Stimulated activated CD4-positive, alpha-beta T cell treated with anti-CD3 and anti-CD28 coated beads, TNF-alpha, amount 100 ng/mL, for 48 hours (primary cell): Measurements from ENCODE around the gene CTNNBIP1.

Source experiments
- DNase-seq, 3 donors: peaks; one replicate each; pipeline ENCODE4 v3.0.0-alpha.2; 2020; ENCODE audit warnings: low read depth in 3 of 3

Gene CTNNBIP1

GRCh38 chr1:9877962-9878361 is 32.1 kb downstream of the CTNNBIP1 start:
- DNase-seq, result no peak

DNA sequence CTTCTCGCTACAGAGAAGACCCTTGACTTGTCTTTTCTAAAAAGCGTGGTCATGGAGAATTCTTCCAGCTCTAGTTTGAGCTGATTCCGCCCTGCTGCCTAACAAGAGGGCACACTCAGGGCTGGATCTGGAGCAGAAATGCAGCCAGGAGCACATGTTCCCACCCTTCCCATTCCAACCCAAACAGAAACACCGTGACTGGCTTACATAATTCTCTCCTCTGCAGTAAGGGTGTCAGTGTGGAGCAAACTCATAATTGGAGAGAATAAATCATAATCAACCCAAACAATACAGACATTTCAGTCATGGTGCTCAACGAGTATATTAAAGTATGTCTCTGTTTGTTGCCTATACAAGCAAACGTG is 34.5 kb downstream of the CTNNBIP1 start:
- no peak for DNase-seq

GRCh38 chr1:9874959-9875635 is 35.0 kb downstream of the CTNNBIP1 start:
- DNase-seq, result peak; percentile 38 to 75 (median 58)

DNA sequence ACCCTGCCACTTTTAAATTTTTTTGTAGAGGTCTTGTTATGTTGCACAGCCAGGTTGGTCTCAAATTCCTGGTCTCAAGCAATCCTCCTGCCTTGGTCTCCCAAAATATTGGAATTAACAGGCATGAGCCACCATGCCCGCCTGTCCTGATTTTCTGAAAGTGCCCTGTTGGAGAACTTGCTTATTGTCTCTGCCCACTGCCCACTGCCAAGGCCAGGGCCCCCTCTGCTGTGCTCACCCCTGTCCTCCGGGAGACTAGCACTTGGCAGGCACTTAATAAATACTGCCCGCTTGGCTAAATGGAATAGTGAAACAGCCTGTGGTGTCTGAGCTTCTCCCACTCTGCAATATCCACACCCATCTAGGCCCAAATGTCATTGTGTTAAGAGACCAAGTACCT is 35.7 kb downstream of the CTNNBIP1 start:
- DNase-seq, result no peak

- no peak for DNase-seq
These were observed 36.1 kb downstream of the CTNNBIP1 start for GRCh38 chr1:9873992-9874391.

DNA sequence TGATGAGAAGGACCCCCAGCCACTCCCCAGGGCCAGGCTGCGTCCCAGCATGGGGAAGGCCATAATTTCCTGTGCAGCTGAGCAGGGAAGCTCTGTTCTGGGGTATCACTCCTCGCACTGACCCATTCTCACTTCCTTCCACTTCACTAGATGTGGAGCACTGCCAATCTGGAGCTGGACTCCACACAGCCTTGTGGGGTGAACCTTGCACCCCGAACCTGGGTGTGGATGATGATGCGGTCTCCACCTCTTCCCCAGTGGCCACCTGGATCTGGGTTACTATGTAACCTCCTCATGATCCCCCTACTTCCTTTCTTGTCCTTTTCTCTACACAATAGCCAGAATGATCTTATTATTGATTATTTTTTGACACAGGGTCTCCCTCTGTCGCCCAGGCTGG is 36.7 kb downstream of the CTNNBIP1 start:
- no peak for DNase-seq

GRCh38 chr1:9872430-9873165 is 37.5 kb downstream of the CTNNBIP1 start:
- no peak for DNase-seq

- DNase-seq, result no peak
These were observed 38.2 kb downstream of the CTNNBIP1 start for GRCh38 chr1:9871707-9872425.

- DNase-seq, result no peak
These were observed 39.0 kb downstream of the CTNNBIP1 start for GRCh38 chr1:9871021-9871420.

- DNase-seq, result no peak
These were observed 39.5 kb downstream of the CTNNBIP1 start for GRCh38 chr1:9870572-9870971.

DNA sequence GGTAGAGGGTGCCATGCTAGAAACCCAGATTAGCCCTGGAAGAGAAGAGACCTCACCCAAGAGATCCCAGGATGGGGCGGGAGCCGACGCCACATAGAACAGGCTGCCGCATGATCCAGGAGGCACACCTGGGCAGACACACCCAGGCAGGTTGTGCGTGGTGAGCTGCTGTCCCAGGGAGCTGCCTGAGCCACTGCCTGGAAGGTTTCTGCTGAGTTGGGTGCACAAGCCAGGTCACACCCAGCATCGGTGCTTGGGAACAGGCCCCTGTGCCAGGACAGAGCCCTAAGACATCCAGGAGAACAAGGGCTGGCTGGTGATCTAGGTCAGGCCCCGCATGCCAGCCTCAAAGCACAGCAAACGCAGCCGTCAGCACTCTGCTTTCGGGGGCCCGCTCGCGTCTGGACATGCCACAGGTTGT is 40.2 kb downstream of the CTNNBIP1 start:
- no peak for DNase-seq

DNA sequence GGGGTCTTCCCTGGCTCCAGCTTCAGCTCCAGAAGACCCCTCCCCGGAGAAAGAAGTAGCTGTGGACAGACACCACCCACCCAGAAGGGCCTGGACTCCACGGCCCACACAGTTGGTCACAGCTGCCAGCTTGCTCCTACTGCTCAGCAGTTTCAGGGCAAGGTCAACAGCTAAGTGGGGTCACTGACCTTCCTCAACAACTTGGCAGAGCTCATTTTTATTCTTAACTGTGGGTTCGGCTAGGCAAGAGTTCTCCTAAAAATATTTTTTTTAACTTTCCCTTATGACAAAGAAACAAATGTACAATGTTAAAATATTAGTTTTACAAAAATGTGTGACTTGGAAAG is 41.9 kb downstream of the CTNNBIP1 start:
- DNase-seq, result no peak

DNA sequence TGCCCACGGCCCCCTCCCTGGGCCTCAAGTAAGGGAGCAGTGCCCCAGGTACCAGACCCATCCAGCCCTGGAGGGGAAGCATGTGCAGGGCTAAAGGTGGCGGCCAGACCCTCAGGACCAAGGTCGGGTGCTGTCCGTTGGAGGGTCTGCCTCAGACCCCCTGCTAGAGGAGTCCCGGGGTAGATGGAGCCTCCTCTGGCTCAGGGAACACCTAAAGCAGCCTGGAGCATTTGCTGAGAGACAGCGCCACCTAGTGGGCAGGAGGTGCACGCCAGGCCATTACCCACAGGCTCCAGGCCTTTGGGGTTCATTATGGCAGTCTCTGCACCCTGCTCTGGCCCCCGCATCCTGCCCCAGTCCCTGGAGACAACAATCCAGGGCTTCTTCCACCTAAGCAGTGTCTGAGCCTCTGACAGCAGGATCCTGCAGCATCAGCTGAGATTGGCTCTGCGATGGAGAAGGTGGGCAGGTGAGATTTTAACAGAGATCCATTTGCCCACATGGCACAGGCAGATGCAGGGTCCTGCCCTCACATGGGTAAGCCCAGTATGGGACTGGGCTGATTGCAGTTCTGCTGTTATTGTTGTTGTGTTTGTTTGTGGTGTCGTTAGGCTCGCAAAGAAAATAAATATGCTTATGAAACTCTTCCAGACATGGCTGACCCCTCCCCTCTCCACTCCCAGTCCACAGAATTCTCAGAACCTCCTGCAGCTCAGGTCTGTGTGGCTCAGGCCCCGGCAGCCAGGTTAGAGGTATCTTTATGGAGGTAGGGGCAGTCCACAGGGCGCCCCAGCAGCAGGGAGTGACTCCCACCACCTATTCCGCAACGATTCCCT is 42.4 kb downstream of the CTNNBIP1 start:
- DNase-seq, result peak; percentile 66 to 81 (median 80)

DNA sequence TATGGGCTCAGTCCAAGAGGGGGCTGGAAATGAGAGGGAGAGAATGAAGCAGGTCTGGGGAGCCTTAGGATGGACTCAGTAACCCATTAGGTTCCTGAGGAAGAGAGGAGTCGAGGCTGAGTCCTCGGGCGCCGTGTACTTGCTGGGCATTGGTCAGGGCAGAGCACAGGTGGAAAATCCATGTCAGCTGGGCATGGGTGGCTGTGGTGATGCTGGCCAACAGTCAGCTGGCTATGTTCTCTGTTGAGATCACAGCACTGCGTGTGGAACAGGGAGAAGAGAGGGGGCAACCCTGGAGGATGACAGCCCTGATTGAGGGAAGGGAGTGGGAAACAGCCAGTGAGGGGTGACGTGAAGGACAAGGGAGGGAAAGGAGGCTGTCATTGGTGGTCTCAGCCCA is 43.2 kb downstream of the CTNNBIP1 start:
- no peak for DNase-seq

- no peak for DNase-seq
These were observed 44.3 kb downstream of the CTNNBIP1 start for GRCh38 chr1:9865724-9866123.

- DNase-seq, result no peak
These were observed 46.7 kb downstream of the CTNNBIP1 start for GRCh38 chr1:9863371-9863770.

DNA sequence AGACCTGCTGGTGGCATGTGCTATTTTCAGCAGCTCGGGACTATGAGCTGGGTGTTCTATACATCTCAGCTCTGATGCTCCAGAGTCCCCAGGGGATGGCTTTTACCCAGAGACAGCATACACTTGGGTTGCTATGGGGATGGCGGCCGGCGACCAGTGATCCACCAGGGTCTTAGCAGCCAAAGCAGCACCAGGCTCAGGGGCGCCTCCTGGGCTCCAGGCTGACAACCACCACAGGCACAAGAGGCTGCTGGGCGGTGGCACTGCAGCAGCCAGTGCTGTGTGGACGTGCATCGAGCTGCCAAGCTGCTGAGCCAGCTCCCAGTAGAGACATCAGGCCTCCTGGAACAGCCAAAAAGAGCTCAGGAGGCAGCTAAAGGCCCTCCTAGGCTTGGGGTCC is 48.7 kb downstream of the CTNNBIP1 start:
- DNase-seq, result no peak

- DNase-seq, result no peak
These were observed 49.2 kb downstream of the CTNNBIP1 start for GRCh38 chr1:9860887-9861286.

- no peak for DNase-seq
These were observed 50.6 kb downstream of the CTNNBIP1 start for GRCh38 chr1:9859281-9860014.

- DNase-seq, result no peak
These were observed 51.6 kb downstream of the CTNNBIP1 start for GRCh38 chr1:9858293-9859035.

GRCh38 chr1:9855186-9855585 is 54.9 kb downstream of the CTNNBIP1 start:
- no peak for DNase-seq
